Measurements from ENCODE around the gene SLC25A26.

GRCh38 chr3:66268864-66269263, 48.1 kb downstream of the SLC25A26 start:
- no peak for TF ChIP-seq POLR2A (IDR thresholded peaks at IDR 0.05)
- no peak for TF ChIP-seq CTCF (IDR thresholded peaks at IDR 0.05)
